HG02852 (cell line): ENCODE data around the gene CHRNG.
"Not testable (repeated sequence)": the region's sequence is repeated elsewhere in the genome, so short reads cannot be mapped to it uniquely, and the experiment has no call there.

Source experiments
- ATAC-seq: cut with Tn5 transposase; IDR thresholded peaks from one replicate; pipeline ENCODE4 v1.9.1; 2021; ENCODE audit warnings: mild to moderate bottlenecking, moderate library complexity; ENCODE audit not compliant: unreplicated experiment

Gene CHRNG

DNA sequence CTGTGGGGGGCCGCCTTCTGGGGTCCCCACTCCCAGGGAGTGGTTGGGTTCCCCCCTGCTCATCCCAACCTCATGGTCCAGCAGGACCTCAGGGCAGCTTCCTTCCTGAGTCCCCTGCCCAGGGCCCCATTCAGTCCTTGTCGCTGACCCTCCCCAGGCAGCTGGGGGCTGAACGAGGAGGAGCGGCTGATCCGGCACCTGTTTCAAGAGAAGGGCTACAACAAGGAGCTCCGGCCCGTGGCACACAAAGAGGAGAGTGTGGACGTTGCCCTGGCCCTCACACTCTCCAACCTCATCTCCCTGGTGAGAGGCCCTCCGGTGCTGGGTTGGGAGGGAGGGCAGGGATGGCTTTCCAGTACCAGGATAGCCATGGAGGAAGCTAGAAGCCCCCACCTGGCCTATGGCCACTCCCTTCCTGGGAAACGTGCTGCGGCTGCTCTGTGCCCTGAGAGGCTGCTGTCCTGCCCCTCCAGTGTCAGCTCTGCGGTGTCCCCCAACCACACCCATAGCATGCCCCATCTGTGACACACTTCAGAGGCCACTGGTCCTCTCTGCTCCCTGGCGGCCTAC, 13.0 kb upstream of the CHRNG start:
- ATAC-seq: no peak

DNA sequence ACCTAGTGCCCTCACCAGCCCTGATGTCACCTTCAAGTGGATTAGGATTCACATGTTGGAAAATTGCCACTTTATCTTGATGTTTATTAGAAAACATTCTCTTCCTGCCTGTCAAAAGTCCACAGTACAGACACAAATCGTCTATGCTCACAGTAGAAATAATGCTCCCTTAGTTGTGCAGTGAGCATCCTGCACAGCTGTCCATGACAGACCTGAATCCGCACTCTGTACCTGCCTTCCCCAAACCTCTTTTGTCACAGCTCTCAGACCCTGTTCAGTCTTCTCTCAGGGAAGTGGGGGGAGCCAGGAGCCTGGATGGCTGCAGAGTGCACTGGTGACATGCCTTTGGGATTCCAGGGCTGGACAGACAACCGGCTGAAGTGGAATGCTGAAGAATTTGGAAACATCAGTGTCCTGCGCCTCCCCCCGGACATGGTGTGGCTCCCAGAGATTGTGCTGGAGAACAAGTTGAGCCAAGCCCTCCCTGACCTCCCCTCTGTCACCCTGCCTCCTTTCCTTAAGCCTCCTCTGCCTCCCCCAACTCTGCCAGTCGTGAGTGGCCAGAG, 11.5 kb upstream of the CHRNG start:
- no peak for ATAC-seq

DNA sequence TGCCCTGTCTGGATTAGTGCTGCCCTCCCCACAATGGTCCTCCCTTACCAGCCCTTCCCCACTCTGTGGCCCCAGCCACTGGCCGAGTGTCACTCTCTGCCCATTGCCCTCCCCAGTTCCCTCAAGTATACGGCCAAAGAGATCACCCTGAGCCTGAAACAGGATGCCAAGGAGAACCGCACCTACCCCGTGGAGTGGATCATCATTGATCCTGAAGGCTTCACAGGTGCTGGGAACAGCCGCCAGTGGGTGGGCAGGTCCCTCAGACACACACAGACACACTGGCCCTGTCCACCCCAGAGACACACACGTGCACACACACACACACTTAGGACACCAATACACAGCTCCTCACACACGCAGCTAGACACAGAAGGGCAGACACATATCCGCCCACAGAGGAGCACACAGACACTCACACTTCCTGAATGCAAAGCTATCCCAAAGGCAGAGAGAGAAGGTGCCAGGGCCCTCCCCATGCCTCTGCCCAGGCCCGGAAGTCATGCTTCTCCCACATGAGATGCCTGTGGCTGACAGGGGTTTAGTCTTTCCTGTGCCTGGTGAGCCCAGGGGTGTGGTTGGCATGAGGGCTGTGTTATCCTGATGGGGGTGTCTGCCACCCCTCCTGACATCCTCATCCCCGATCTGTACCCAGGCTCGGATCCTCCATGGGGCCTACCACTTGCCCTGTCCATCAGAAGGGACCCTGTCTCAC, 10.6 kb upstream of the CHRNG start:
- ATAC-seq: no peak

DNA sequence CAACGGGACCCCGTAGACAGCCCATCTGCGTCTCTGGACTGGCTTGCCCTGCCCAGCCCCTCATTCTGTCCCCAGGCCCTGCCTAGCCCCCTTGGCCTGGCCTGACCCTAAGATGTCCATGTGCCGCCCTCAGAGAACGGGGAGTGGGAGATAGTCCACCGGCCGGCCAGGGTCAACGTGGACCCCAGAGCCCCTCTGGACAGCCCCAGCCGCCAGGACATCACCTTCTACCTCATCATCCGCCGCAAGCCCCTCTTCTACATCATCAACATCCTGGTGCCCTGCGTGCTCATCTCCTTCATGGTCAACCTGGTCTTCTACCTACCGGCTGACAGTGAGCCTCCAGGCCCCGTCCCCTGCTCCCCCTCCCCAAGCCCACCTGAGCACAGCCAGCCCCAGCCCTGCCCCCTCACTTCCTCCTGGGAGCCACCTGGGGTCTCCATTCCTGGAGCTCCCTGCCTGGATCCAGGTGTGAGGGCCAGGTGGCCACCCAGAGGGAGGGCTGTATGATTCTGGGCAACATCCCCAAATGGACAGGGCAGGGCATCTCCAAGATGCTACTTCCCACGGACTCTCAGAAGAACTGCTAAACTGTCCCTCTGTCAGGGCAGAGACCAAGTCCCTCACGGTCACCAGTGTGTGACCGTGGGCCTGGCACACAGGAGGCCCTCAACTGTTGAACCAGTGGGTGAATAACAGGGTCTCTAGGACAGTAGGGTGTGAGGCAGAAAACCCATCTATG, 9.5 kb upstream of the CHRNG start:
- no peak for ATAC-seq

- no peak for ATAC-seq
These were observed 8.7 kb upstream of the CHRNG start for GRCh38 chr2:232530626-232531260.

- ATAC-seq: no peak
These were observed 7.1 kb upstream of the CHRNG start for GRCh38 chr2:232532419-232532818.

DNA sequence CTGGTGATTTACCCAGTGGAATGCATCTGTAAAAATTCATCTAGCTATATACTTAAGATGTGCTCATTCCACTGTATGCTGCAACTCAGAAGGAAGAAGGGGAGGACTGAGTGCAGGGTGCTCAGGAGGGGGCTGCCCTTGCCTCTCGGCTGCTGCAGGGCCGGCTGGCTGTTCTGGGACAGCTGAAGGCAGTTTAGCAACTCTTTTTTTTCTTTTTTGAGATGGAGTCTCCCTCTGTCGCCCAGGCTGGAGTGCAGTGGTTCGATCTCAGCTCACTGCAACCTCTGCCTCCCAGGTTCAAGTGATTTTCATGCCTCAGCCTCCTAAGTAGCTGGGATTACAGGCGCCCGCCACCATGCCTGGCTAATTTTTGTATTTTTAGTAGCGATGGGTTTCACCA, 6.7 kb upstream of the CHRNG start:
- not testable (repeated sequence) for ATAC-seq

DNA sequence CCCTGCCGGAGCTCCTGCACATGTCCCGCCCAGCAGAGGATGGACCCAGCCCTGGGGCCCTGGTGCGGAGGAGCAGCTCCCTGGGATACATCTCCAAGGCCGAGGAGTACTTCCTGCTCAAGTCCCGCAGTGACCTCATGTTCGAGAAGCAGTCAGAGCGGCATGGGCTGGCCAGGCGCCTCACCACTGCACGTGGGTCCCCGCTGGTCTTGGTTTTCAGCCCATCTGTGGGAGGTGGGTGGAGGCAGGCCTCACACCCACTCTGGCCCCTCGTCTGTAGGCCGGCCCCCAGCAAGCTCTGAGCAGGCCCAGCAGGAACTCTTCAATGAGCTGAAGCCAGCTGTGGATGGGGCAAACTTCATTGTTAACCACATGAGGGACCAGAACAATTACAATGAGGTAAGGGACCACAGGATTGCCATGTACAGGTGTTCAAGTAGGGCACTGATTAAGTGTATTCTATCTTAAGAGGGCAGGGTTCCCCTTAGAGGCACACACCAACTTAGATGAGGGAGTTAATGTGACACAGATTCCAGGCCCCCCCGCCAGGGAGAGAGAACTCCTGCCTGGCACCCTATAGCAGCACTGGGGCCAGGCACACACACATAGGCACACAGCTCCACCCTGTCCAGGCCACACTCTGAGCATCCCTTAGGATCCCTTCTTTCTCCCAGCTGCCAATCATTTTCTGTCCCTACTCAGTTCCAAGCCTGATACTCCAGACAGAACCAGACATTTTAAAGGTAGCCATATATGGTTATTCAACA, 5.4 kb upstream of the CHRNG start:
- no peak for ATAC-seq

- no peak for ATAC-seq
These were observed 4.4 kb upstream of the CHRNG start for GRCh38 chr2:232534940-232535651.

DNA sequence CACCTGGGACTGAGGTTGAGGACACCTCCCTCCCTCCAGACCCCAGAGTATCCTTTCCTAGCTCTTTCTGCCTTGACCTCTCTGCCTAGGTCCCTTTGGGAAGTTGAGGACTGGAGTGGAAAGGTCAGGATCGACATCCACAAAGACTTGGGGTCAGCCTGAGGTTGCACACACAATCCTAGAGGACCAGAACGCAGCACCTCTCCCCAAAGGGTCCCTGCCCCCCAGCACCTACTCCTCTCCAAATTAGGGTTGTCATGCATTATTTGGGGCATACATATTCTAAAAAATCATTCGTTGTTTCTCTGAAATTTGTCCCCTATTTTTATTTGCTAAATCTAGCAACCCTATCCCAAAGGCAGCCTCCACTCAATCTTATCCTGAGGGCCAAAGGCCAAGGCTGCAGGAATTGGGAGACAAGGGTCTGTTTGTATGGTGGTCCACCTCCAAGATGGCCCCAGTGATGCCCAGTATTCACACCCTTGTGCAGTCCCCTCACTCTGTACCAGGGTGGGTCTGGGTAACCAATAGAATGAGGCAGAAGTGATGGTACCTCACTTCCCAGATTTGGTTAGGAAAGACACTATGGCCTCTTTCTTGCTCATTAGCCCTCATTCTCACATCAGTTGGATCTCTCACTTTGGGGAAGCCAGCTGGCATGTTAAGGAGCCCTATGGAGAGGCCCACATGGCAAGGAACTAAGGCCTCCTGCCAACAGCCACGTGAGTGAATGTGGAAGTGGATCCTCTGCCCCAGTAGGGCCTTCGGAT, 3.5 kb upstream of the CHRNG start:
- no peak for ATAC-seq

GRCh38 chr2:232537079-232537478, 2.4 kb upstream of the CHRNG start:
- no peak for ATAC-seq

GRCh38 chr2:232537499-232537898, 2.0 kb upstream of the CHRNG start:
- no peak for ATAC-seq

- ATAC-seq: no peak
These were observed 821 bp upstream of the CHRNG start for GRCh38 chr2:232538671-232539070.

DNA sequence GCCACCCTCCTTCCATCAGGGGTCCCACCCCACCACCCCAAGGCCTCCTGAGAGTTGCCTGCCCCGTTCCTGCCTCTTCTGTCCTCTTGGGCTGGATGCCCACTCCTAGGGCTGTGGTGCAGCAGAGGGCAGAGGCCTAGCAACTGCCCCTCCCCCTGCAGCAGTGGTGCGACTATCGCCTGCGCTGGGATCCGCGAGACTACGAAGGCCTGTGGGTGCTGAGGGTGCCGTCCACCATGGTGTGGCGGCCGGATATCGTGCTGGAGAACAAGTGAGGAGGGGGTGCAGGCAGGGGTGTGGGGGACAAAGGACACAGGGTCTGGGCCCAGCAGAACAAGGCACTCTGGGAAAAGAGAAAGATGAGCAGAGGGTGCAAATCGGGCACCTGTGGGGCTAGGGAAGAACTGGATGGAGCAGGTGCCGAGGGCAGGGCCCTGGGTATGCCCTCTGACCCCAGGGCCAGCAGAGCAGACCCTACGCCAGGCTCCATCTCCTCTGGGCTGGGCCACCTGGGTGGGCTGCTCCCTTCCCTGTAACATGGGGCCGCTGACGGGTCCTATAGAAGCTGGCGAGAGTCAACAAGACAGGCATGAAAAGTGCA, 1.0 kb downstream of the CHRNG start:
- ATAC-seq: no peak

DNA sequence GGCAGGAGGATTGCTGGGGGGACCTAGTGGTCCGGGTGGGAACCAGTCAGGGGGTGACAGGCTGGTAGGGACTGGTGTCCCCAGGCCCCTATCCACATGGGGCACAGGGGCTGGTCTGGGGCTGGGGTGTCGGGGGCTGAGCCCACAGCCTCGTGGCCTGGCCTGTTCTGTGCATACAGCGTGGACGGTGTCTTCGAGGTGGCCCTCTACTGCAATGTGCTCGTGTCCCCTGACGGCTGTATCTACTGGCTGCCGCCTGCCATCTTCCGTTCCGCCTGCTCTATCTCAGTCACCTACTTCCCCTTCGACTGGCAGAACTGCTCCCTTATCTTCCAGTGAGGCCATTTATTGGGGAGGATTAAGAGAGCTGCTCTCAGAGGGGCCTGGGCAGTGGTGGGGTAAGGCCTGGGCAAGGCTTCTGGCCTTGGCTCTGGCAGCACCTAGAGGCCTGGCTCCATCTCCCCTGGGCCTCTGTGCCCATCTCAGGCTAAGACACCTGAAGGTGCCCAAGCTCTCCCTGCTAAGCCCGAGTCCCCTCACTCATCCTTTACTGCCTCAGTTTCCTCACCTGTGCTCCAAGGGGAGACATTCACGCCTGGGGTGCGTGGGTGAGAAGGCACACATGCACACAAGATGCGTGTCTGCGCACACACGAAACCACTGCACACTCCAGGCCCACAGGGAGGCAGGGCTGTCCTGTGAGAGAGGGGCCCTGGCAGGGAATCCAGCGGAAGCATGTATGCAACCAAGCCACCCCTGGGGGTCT, 1.9 kb downstream of the CHRNG start:
- no peak for ATAC-seq

- no peak for ATAC-seq
These were observed 2.6 kb downstream of the CHRNG start for GRCh38 chr2:232541961-232542714.

DNA sequence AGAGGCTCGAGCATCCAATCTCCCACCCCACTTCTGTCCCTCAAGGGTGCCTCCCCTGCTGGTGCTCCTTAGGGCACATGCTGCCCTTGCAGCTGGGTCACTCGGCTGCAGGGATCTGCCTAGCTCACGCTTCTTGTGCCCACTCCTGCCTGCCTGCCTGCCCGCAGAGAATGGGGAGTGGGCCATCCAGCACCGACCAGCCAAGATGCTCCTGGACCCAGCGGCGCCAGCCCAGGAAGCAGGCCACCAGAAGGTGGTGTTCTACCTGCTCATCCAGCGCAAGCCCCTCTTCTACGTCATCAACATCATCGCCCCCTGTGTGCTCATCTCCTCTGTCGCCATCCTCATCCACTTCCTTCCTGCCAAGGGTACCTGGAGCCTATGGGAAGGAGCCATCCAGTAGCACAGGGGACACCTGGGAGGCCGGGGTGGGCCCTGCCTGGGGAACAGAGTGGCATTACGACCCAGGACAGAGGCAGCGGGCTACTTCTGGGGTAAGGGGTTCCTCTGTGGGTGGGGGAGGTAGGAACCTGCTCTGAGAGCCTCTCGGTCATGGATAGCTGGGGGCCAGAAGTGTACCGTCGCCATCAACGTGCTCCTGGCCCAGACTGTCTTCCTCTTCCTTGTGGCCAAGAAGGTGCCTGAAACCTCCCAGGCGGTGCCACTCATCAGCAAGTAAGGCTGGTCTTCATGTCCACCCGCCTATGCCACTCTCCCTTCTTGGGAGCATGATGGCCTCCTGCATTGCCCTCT, 3.4 kb downstream of the CHRNG start:
- no peak for ATAC-seq
